ENCODE measurements around the gene BMP5.

The BMP5 gene

DNA sequence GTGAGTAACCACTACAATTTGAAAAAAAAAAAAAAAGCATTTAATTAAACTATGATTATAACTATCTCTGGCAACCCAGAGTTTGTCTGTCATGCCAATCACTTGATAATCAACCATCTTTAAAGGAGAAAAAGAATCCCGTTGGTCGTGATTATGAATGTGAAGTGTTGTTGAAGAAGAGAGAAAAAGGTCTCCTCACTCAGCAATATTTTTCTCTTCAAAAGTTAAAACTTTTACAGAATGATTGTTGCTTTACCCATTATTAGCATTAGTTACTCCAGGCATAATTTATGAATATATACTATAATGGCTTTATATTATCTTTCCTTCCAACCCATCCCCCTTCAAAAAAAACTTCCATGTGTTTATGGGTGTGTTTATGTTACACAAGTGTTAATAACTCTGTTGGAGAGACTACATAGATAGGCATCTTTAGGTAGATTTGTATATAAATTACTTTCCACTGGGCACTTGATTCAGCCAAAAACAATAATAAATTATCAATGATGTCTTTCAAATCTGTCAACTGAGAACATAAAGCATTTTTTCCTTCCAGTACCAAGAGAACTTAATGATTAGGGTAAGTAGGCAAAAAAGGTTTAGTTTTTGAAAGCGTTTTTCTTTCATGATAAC is 5.1 kb downstream of the BMP5 start:
- DNase-seq (ENCODE audit: low spot score), result no peak
- TF ChIP-seq, protein P1, sequence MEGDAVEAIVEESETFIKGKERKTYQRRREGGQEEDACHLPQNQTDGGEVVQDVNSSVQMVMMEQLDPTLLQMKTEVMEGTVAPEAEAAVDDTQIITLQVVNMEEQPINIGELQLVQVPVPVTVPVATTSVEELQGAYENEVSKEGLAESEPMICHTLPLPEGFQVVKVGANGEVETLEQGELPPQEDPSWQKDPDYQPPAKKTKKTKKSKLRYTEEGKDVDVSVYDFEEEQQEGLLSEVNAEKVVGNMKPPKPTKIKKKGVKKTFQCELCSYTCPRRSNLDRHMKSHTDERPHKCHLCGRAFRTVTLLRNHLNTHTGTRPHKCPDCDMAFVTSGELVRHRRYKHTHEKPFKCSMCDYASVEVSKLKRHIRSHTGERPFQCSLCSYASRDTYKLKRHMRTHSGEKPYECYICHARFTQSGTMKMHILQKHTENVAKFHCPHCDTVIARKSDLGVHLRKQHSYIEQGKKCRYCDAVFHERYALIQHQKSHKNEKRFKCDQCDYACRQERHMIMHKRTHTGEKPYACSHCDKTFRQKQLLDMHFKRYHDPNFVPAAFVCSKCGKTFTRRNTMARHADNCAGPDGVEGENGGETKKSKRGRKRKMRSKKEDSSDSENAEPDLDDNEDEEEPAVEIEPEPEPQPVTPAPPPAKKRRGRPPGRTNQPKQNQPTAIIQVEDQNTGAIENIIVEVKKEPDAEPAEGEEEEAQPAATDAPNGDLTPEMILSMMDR (IDR thresholded peaks at IDR 0.05; ENCODE audit: extremely low read depth, missing control alignments), result no peak

DNA sequence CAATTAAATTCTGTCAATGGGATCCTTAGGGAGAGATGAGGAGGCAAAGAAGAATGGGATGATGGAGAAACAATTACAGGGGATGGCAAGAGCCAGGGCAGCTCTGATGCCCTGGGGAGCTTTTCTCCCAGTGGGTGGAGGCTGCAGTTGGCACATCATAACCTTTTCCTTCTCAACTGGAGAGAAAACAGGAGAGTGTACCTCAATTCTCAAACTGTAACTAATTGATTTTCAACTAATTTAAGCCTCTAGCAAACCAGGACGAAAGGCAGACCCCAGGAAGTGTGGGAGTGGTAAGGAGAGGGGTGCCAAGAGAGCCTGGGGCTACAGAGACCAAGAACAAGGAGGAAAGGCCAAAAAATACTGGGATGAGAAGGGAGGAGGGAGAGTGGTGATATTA is 5.7 kb downstream of the BMP5 start:
- TF ChIP-seq, protein P1 (IDR thresholded peaks at IDR 0.05; ENCODE audit: extremely low read depth, missing control alignments), result no peak
- DNase-seq (ENCODE audit: low spot score), result no peak

DNA sequence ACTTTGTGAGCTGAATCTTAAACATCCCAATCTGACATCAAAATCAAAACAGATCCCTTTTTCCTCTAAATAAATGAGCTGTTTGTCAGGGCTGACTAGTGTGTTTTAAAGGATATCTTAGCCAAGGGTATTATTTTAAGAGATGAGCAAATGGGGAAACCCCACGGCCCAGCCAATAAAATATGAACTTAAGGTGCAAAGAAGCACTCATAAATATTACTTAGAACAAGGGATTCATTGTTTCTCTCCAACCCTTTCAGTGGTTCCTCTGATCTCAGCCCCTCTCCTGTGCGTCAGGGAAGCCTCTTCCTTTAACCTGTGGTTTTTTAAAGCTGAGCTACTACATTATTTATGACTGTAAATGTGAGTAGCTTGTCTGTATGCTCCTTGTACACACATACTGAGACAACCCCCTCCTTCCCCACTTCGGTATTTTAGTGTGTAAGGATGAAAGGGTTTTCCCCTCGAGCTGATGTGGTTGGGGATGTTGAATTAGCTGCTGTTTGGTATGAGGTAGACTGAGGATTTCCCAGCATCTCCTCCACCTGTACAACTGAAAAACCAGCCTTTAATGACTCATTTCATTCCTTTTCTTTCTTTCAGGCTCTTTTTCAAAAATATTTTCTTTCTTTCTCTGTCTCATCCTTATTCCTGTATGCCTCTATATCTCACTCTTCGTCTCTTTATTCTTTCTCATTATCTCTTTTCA is 6.5 kb downstream of the BMP5 start:
- TF ChIP-seq, protein P1 (IDR thresholded peaks at IDR 0.05; ENCODE audit: extremely low read depth, missing control alignments), result no peak
- peak; percentile 39 for DNase-seq (ENCODE audit: low spot score)

DNA sequence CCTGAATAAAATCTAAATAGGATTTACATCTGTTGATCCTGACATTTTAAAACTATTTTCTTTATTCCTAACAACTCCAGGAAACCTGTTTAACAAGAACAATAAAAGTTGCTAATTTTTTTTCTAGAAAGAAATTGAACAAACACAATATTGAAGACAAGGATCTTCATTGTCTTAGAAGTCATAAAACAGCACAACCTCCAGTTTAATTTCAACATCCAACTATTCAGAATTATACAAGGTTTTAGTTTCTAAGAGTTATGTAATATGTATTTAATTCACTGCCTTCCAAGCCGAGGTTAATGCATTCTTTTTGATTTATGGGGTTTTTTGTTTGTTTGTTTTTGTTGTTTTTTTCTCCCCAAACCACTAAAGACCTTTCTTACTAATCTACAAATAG is 7.2 kb downstream of the BMP5 start:
- no peak for DNase-seq (ENCODE audit: low spot score)
- TF ChIP-seq, protein P1 (IDR thresholded peaks at IDR 0.05; ENCODE audit: extremely low read depth, missing control alignments), result no peak

DNA sequence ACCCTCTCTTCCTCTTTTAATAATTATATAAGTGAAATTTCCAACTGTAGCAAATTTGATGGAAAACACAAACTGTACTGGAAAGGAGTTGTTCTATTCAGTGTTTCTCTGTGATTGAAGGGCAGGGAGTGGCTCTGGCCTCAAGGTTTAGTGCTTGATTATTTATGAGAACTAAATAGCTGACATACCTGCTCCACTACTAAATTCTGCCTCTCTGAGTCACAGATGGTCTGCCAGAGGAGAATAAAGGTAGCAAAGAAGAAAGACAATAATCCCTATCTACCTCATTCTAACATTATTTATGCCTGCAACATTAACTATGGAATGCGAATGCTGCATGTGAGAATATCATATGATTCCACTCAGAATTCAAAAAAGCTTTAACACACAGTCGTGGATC is 9.3 kb downstream of the BMP5 start:
- TF ChIP-seq, protein P1 (IDR thresholded peaks at IDR 0.05; ENCODE audit: extremely low read depth, missing control alignments), result no peak
- no peak for DNase-seq (ENCODE audit: low spot score)

DNA sequence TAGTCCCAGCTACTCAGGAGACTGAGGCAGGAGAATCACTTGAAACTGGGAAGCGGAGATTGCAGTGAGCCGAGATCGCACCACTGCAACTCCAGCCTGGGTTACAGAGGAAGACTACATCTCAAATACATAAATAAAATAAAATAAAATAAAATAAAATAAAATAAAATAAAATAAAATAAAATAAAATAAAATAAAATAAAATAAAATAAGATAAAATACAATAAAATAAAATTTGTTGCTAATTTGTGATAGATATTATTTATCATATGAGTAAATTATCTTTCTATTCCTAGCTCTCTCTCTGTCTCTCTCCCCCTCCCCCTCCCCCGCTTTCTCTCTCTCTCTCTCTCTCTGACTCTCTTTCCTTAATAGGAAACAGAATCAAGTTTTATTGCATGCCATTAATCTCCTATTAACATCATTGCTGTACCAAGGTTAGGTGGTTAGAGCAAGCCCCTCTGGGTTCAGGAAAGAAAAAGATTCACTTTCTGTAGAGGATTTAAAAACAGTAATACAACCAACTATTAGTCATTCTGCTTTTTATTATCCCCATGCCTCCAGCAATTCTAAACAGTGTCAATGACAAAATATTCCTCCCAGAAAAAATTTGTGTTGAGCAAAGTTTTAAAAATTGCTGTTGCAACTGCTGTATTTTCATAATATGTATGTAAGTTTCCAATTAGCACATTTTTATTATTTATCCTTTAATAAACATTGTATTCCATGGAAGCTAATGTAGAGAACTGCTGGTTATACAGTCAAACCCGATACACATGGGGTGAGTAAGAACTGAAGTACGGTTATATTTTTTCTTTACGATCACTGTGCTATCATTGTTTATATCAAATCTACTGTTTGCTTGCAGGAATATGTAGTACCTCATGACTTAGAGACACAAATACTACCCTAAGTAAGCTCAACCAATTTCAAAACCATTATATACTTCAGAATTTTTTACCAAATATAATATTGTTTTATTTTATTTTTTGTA is 22.1 kb downstream of the BMP5 start:
- TF ChIP-seq, protein P1 (IDR thresholded peaks at IDR 0.05; ENCODE audit: extremely low read depth, missing control alignments), result no peak
- DNase-seq (ENCODE audit: low spot score), result no peak

Measured in GM20000 (cell line).